Liver (tissue), 9 donors: ENCODE results near the gene SELENOO. TPM values are rescaled to one million over a fixed set of nuclear protein-coding genes. Genes with fewer than 3 reads are reported as not detected.

Experiments used
- DNase-seq: peaks from one replicate; pipeline ENCODE4 v3.0.0-alpha.2; 2017; ENCODE audit warnings: low spot score
- H3K27ac ChIP-seq, 2 donors: one replicate each; pipeline ENCODE4 v1.7.0; 2013; ENCODE audit warnings: inconsistent platforms in 2 of 2, low read length in 2 of 2, control low read depth in 1 of 2, low read depth in 1 of 2, mild to moderate bottlenecking in 1 of 2
- H3K27me3 ChIP-seq, 4 donors: one replicate each; pipeline versions ENCODE4 v1.6.1 to v1.7.0; 2013; ENCODE audit warnings: low read length in 3 of 4, inconsistent platforms in 1 of 4, mild to moderate bottlenecking in 1 of 4, moderate library complexity in 1 of 4; ENCODE audit not compliant: control insufficient read depth in 4 of 4, insufficient read depth in 4 of 4
- H3K36me3 ChIP-seq, 4 donors: one replicate each; pipeline versions ENCODE4 v1.6.1 to v1.7.0; 2013; ENCODE audit warnings: low read length in 3 of 4, mild to moderate bottlenecking in 3 of 4, low read depth in 1 of 4, moderate library complexity in 1 of 4; ENCODE audit not compliant: control insufficient read depth in 4 of 4, insufficient read depth in 3 of 4
- H3K4me1 ChIP-seq, 4 donors: one replicate each; pipeline versions ENCODE4 v1.6.1 to v1.7.0; 2013; ENCODE audit warnings: low read length in 3 of 4, mild to moderate bottlenecking in 3 of 4, moderate library complexity in 1 of 4; ENCODE audit not compliant: control insufficient read depth in 4 of 4, insufficient read depth in 4 of 4
- H3K4me3 ChIP-seq, 3 donors: one replicate each; pipeline versions ENCODE4 v1.6.1 to v1.7.0; 2013; ENCODE audit warnings: low read length in 3 of 3, control low read depth in 1 of 3, low read depth in 1 of 3, mild to moderate bottlenecking in 1 of 3
- H3K9ac ChIP-seq, 2 donors: one replicate each; pipeline ENCODE4 v1.7.0; 2013; ENCODE audit warnings: low read length in 2 of 2, mild to moderate bottlenecking in 2 of 2, moderate library complexity in 2 of 2, control low read depth in 1 of 2, low read depth in 1 of 2
- H3K9me3 ChIP-seq, 4 donors: one replicate each; pipeline versions ENCODE4 v1.6.1 to v1.7.0; 2013; ENCODE audit warnings: low read length in 3 of 4; ENCODE audit not compliant: control insufficient read depth in 4 of 4
- ATF3 ChIP-seq: IDR thresholded peaks from 2 replicates; pipeline ENCODE4 v1.6.1; 2016; ENCODE audit warnings: antibody characterized with exemption
- EGR1 ChIP-seq, 2 donors: IDR thresholded peaks; 2 replicates each; pipeline ENCODE4 v1.6.1; 2016 to 2018; ENCODE audit warnings: antibody characterized with exemption in 2 of 2, low read depth in 2 of 2
- FOXA2 ChIP-seq: IDR thresholded peaks from 2 replicates; pipeline ENCODE4 v1.6.1; 2016; ENCODE audit warnings: antibody characterized with exemption
- GABPA ChIP-seq, 2 donors: IDR thresholded peaks in 1 of 2; conservative IDR thresholded peaks in 1 of 2; 2 replicates each; pipeline ENCODE4 v1.6.1; 2016; ENCODE audit warnings: antibody characterized with exemption in 2 of 2, mild to moderate bottlenecking in 1 of 2, moderate library complexity in 1 of 2
- JUND ChIP-seq, 2 donors: IDR thresholded peaks; 2 replicates each; pipeline ENCODE4 v1.6.1; 2016; ENCODE audit warnings: antibody characterized with exemption in 2 of 2
- NR2F2 ChIP-seq: IDR thresholded peaks from 2 replicates; pipeline ENCODE4 v1.6.1; 2016; ENCODE audit warnings: antibody characterized with exemption
- RAD21 ChIP-seq, 2 donors: IDR thresholded peaks; 2 replicates each; pipeline ENCODE4 v1.6.1; 2016; ENCODE audit warnings: antibody characterized with exemption in 2 of 2, mild to moderate bottlenecking in 2 of 2
- SP1 ChIP-seq: IDR thresholded peaks from 2 replicates; pipeline ENCODE4 v1.6.1; 2018; ENCODE audit warnings: antibody characterized with exemption, mild to moderate bottlenecking
- WGBS: extraction: QIAGEN DNeasy Blood & Tissue Kit; methylation state at CpG from one replicate; pipeline ENCODE4 v1.1.7; 2013; 5-methylcytosine and 5-hydroxymethylcytosine counted together
- polyA plus RNA-seq, 2 donors: library from polyadenylated mRNA; stranded (reverse) in 1 of 2; unstranded in 1 of 2; fragments of 200-250 nt in 1 of 2; fragments of >200 nt in 1 of 2; fragmentation: Nextera tagmentation in 1 of 2; extraction: Ambion mirVana in 1 of 2; gene quantifications; one replicate each; pipeline versions ENCODE4 v1.2.1 to v1.2.3, GENCODE V29; 2013 to 2015
- total RNA-seq, 2 donors: library from RNA; depleted of rRNA; stranded (reverse); fragments of >200 nt; gene quantifications; one replicate each; pipeline ENCODE4 v1.2.3, GENCODE V29; 2014
- TF ChIP-seq, protein P1 (sequence below): IDR thresholded peaks from 2 replicates; pipeline ENCODE4 v1.6.1; 2016; ENCODE audit warnings: antibody characterized with exemption, mild to moderate bottlenecking
- donor health status: healthy.
- donor health status: healthy.
- donor health status: healthy.
- donor health status: healthy.
- donor health status: healthy.

The SELENOO gene
- total and polyA plus RNA-seq, 4 donors, result 16.4 to 59.2 (median 42.2) TPM

DNA sequence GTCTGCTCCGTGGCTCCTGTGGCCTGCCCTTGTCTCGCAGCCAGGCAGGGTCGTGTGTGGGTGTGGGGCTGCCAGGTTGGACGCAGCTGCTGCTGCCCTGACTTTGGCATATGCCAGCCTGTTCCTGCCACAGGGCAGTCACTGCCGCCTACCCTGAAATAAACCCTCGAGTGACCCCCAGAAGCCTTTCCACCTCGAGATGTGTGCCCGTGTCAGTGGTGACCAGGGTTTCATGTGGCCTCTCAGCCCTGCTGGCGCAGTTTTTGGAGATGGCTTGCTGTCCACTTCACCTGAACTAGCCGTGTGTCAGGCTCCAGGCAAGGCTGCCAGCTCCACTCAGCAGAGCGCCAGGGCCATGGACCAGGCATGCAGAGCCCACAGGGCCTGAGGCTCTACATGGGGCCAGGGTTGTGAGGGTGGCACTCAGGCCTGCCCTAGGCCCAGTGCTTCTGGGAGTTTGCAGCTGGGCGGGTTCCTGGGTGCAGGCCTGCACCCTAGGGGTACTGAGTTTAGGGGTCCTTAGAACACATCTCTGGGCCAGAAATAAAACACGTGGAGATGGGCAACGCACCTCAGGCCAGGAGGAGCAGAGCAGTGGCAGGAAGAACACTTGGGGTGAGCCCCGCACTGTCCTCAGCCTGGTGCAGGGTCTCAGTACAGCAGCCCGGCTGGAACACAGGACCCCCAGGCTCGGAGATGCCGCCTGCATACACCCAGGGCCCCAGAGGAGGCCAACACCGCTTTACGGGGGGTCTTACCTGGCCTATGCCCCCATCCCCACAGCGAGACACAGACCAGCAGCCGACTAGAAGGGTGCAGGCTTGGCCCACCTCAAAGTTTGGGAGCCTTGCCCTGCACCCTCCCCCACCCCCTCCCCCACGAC is 39.1 kb upstream of the SELENOO start:
- H3K27me3 ChIP-seq, result no peaks in the 10 kb centered on the region
- no peaks in the 10 kb centered on the region for H3K4me1 ChIP-seq
- 90% methylated on average over 23 of the region's 23 CpGs for WGBS
- H3K9me3 ChIP-seq, result no peaks in the 10 kb centered on the region
- no peak overlapping the region for H3K27ac ChIP-seq
- no peak for TF ChIP-seq FOXA2
- TF ChIP-seq RAD21 (IDR thresholded peaks at IDR 0.05), result no peak
- no peak for TF ChIP-seq ATF3
- no peak overlapping the region for H3K9ac ChIP-seq
- no peak overlapping the region for H3K4me3 ChIP-seq
- no peak for DNase-seq
- no peaks in the 10 kb centered on the region for H3K36me3 ChIP-seq

DNA sequence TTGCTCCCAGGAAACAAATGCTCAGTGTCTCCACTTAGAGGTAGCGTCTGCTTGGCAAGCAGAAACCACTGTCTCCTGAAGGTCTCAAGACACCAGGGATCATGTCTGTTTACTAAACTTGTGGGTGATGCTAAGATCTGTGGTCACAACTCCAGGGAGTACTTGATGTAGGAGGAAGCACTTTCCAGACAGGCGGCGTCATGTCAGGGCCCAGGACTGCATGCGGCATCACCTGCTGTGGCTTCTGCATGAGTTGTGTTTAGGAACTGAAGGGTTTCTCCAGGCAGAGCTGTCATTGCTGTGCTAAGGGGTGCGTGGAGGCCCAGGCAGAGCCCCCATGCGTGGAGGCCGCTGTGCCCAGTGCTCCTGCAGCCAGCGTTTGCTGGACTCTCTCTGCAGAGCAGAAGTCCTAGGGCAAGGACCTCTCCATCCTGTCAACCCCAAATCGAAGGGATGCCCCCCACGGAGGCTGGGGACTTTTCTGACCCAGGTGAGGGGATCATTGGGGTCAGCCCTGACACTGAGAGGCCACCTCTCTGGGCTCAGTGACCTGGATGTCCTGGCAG is 38.3 kb upstream of the SELENOO start:
- 88% methylated on average over 10 of the region's 10 CpGs for WGBS
- Histone ChIP-seq H3K4me1 (no peaks in the 10 kb centered on the region), H3K4me3 (no peak overlapping the region), H3K9ac (no peak overlapping the region), H3K9me3 (no peaks in the 10 kb centered on the region), H3K27me3 (no peaks in the 10 kb centered on the region), H3K36me3 (no peaks in the 10 kb centered on the region), H3K27ac (no peak overlapping the region)
- no peak for DNase-seq
- TF ChIP-seq RAD21 (IDR thresholded peaks at IDR 0.05), result no peak
- TF ChIP-seq, protein P1, sequence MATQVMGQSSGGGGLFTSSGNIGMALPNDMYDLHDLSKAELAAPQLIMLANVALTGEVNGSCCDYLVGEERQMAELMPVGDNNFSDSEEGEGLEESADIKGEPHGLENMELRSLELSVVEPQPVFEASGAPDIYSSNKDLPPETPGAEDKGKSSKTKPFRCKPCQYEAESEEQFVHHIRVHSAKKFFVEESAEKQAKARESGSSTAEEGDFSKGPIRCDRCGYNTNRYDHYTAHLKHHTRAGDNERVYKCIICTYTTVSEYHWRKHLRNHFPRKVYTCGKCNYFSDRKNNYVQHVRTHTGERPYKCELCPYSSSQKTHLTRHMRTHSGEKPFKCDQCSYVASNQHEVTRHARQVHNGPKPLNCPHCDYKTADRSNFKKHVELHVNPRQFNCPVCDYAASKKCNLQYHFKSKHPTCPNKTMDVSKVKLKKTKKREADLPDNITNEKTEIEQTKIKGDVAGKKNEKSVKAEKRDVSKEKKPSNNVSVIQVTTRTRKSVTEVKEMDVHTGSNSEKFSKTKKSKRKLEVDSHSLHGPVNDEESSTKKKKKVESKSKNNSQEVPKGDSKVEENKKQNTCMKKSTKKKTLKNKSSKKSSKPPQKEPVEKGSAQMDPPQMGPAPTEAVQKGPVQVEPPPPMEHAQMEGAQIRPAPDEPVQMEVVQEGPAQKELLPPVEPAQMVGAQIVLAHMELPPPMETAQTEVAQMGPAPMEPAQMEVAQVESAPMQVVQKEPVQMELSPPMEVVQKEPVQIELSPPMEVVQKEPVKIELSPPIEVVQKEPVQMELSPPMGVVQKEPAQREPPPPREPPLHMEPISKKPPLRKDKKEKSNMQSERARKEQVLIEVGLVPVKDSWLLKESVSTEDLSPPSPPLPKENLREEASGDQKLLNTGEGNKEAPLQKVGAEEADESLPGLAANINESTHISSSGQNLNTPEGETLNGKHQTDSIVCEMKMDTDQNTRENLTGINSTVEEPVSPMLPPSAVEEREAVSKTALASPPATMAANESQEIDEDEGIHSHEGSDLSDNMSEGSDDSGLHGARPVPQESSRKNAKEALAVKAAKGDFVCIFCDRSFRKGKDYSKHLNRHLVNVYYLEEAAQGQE, result no peak
- no peak for TF ChIP-seq NR2F2
- no peak for TF ChIP-seq JUND (IDR thresholded peaks at IDR 0.05)
- TF ChIP-seq SP1, result no peak
- no peak for TF ChIP-seq EGR1 (IDR thresholded peaks at IDR 0.05; ENCODE audit: low read depth in 2 of 2)
- no peak for TF ChIP-seq GABPA (IDR thresholded peaks at IDR 0.05 in 1 of 2, conservative IDR thresholded peaks at IDR 0.05 in 1 of 2)
- TF ChIP-seq ATF3, result no peak

- H3K9ac ChIP-seq, result no peak overlapping the region
- peaks cover 0 to 2% (median 0%) of the 10 kb centered on the region in 4 donors for H3K4me1 ChIP-seq
- no peaks in the 10 kb centered on the region for H3K36me3 ChIP-seq
- WGBS, result 93% methylated on average over 28 of the region's 28 CpGs
- no peaks in the 10 kb centered on the region for H3K27me3 ChIP-seq
- no peak for DNase-seq
- no peaks in the 10 kb centered on the region for H3K9me3 ChIP-seq
- H3K27ac ChIP-seq, result no peak overlapping the region
- no peak overlapping the region for H3K4me3 ChIP-seq
- TF ChIP-seq FOXA2 (no peak), EGR1 (IDR thresholded peaks at IDR 0.05; ENCODE audit: low read depth in 2 of 2) (no peak)
These were observed 35.2 kb upstream of the SELENOO start for GRCh38 chr22:50165436-50166123.
